ENCODE results near the gene VGF.
"Not testable (repeated sequence)": the region's sequence is repeated elsewhere in the genome, so short reads cannot be mapped to it uniquely, and the experiment has no call there.

DNA sequence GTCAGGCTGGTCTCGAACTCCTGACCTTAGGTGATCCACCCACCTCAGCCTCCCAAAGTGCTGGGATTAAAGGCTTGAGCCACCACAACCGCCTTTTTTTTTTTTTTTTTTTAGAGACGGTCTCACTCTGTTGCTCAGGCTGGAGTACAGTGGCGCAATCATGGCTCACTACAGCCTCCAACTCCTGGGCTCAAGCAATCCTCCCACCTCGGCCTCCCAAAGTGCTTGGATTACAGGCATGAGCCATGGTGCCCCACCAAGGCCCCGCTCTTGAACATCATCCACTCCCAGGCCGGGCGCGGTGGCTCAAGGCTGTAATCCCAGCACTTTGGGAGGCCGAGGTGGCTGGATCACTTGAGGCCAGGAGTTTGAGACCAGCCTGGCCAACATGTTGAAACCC, 34.2 kb upstream of the VGF start:
- not testable (repeated sequence) for TF ChIP-seq POLR2A (IDR thresholded peaks at IDR 0.05; ENCODE audit: low read length); GATA1 (IDR thresholded peaks at IDR 0.05; ENCODE audit: low read depth, low read length)
